SU-DHL-6 (cell line): ENCODE data around the gene MORC1.

Experiments used
- H2AFZ ChIP-seq: fragments of 200-600 bp; sonication (generic); 2 replicates; pipeline ENCODE4 v1.6.1; 2014; ENCODE audit warnings: low read depth, mild to moderate bottlenecking, moderate library complexity, mixed read lengths, antibody characterized with exemption, low read length; ENCODE audit not compliant: severe bottlenecking
- H3F3A ChIP-seq: fragments of 200-600 bp; shearing (Covaris generic); 2 replicates; pipeline ENCODE4 v1.6.0; 2016; ENCODE audit warnings: antibody characterized with exemption, mild to moderate bottlenecking; ENCODE audit not compliant: insufficient read depth
- H3K27ac ChIP-seq: fragments of 200-600 bp; sonication (generic); 2 replicates; pipeline ENCODE4 v1.5.1; 2016; ENCODE audit warnings: low read depth, mild to moderate bottlenecking, low read length, moderate library complexity, mixed read lengths
- H3K27me3 ChIP-seq: fragments of 200-600 bp; sonication (generic), shearing (Covaris generic); 2 replicates; pipeline ENCODE4 v1.6.0; 2014; ENCODE audit warnings: mild to moderate bottlenecking, low read length
- H3K36me3 ChIP-seq: fragments of 200-600 bp; sonication (generic); 2 replicates; pipeline ENCODE4 v1.6.1; 2014; ENCODE audit warnings: mild to moderate bottlenecking, low read length, mixed read lengths
- H3K4me2 ChIP-seq: fragments of 300-600, 200-600 bp; shearing (Covaris generic), sonication (generic); 2 replicates; pipeline ENCODE4 v1.6.0; 2014; ENCODE audit warnings: low read length, low read depth, mild to moderate bottlenecking; ENCODE audit not compliant: poor library complexity, severe bottlenecking
- H3K4me3 ChIP-seq: fragments of 200-600 bp; sonication (generic); 2 replicates; pipeline ENCODE4 v1.5.1; 2014; ENCODE audit warnings: antibody characterized with exemption, low read length, mild to moderate bottlenecking, mixed read lengths; ENCODE audit not compliant: insufficient read depth, poor library complexity, severe bottlenecking
- H3K79me2 ChIP-seq: fragments of 200-600 bp; sonication (generic); 2 replicates; pipeline ENCODE4 v1.6.1; 2014; ENCODE audit warnings: mild to moderate bottlenecking, low read length, moderate library complexity; ENCODE audit not compliant: insufficient read depth
- H3K9ac ChIP-seq: fragments of 200-600 bp; sonication (generic); 2 replicates; pipeline ENCODE4 v1.7.0; 2014; ENCODE audit warnings: mild to moderate bottlenecking, low read length
- H3K9me2 ChIP-seq: fragments of 200-600 bp; sonication (generic); replicated peaks from 2 replicates; pipeline ENCODE4 v1.6.1; 2014; ENCODE audit warnings: low read length; ENCODE audit not compliant: insufficient read depth
- H3K9me3 ChIP-seq: fragments of 200-600 bp; sonication (generic); 2 replicates; pipeline ENCODE4 v1.6.1; 2014; ENCODE audit warnings: low read length, mixed read lengths; ENCODE audit not compliant: insufficient read depth
- H4K20me1 ChIP-seq: fragments of 200-600 bp; sonication (generic); 2 replicates; pipeline ENCODE4 v1.6.1; 2014; ENCODE audit warnings: low read depth, mild to moderate bottlenecking, antibody characterized with exemption, low read length, moderate library complexity, mixed read lengths
- EZH2phosphoT487 ChIP-seq: fragments of 200-600 bp; sonication (generic), shearing (Covaris generic); conservative IDR thresholded peaks from 2 replicates; pipeline ENCODE4 v1.6.1; 2018; ENCODE audit warnings: mild to moderate bottlenecking, antibody characterized with exemption, low read length, moderate library complexity, mixed read lengths
- TF ChIP-seq, protein P1 (sequence below): fragments of 200-600 bp; sonication (generic); IDR thresholded peaks from one replicate; pipeline ENCODE4 v1.5.1; 2017; ENCODE audit warnings: antibody characterized with exemption, mild to moderate bottlenecking, low read length, moderate library complexity; ENCODE audit not compliant: insufficient read depth, poor library complexity, severe bottlenecking

MORC1 gene

GRCh38 chr3:109005443-109005842 lies 112.5 kb downstream of the MORC1 start:
- H3K9me3 ChIP-seq = no peaks in the 10 kb centered on the region
- H4K20me1 ChIP-seq = no peaks in the 10 kb centered on the region
- H2AFZ ChIP-seq = no peak overlapping the region
- H3K27ac ChIP-seq = no peak overlapping the region
- no peak for TF ChIP-seq EZH2phosphoT487
- TF ChIP-seq, protein P1, sequence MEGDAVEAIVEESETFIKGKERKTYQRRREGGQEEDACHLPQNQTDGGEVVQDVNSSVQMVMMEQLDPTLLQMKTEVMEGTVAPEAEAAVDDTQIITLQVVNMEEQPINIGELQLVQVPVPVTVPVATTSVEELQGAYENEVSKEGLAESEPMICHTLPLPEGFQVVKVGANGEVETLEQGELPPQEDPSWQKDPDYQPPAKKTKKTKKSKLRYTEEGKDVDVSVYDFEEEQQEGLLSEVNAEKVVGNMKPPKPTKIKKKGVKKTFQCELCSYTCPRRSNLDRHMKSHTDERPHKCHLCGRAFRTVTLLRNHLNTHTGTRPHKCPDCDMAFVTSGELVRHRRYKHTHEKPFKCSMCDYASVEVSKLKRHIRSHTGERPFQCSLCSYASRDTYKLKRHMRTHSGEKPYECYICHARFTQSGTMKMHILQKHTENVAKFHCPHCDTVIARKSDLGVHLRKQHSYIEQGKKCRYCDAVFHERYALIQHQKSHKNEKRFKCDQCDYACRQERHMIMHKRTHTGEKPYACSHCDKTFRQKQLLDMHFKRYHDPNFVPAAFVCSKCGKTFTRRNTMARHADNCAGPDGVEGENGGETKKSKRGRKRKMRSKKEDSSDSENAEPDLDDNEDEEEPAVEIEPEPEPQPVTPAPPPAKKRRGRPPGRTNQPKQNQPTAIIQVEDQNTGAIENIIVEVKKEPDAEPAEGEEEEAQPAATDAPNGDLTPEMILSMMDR = no peak
- no peaks in the 10 kb centered on the region for H3K36me3 ChIP-seq
- no peaks in the 10 kb centered on the region for H3K27me3 ChIP-seq
- H3F3A ChIP-seq = no peaks in the 10 kb centered on the region
- H3K9me2 ChIP-seq = no peaks in the 10 kb centered on the region
- no peaks in the 10 kb centered on the region for H3K79me2 ChIP-seq
- no peak overlapping the region for H3K4me2 ChIP-seq
- H3K9ac ChIP-seq = no peak overlapping the region
- no peak overlapping the region for H3K4me3 ChIP-seq

DNA sequence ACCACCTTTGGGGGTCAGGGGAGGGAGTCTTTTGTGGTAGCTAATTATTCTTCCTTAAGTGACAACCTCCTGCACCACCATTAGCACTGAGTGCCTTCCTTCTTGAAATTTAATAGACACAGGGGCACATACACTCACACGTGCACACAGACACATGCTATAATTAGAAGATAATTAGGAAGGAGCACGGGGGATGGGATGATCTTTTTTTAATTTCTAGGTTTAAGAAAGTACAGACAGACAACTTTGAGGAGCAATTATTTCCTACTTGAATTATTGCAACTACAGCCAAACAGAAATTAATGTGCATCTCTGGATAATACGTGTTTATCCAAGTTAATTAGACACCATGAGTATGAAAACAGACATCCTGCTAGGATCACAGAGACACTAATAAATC lies 119.5 kb downstream of the MORC1 start:
- Histone ChIP-seq H3K9me2 (no peaks in the 10 kb centered on the region), H2AFZ (no peak overlapping the region), H3K36me3 (no peaks in the 10 kb centered on the region), H3K4me2 (no peak overlapping the region), H3K27me3 (no peaks in the 10 kb centered on the region), H3K9ac (no peak overlapping the region), H3K9me3 (no peaks in the 10 kb centered on the region), H3F3A (no peaks in the 10 kb centered on the region), H4K20me1 (no peaks in the 10 kb centered on the region), H3K4me3 (no peak overlapping the region), H3K27ac (no peak overlapping the region), H3K79me2 (no peaks in the 10 kb centered on the region)
- TF ChIP-seq, protein P1 = no peak
- TF ChIP-seq EZH2phosphoT487 = no peak

GRCh38 chr3:108985844-108986243 lies 132.1 kb downstream of the MORC1 start:
- no peak overlapping the region for H3K27ac ChIP-seq
- no peaks in the 10 kb centered on the region for H3K9me2 ChIP-seq
- no peak overlapping the region for H3K4me3 ChIP-seq
- no peak overlapping the region for H3K9ac ChIP-seq
- no peak overlapping the region for H3K4me2 ChIP-seq
- TF ChIP-seq, protein P1 = no peak
- no peak for TF ChIP-seq EZH2phosphoT487
- H3F3A ChIP-seq = no peaks in the 10 kb centered on the region
- no peaks in the 10 kb centered on the region for H3K36me3 ChIP-seq
- no peaks in the 10 kb centered on the region for H3K9me3 ChIP-seq
- no peaks in the 10 kb centered on the region for H3K27me3 ChIP-seq
- no peaks in the 10 kb centered on the region for H3K79me2 ChIP-seq
- H2AFZ ChIP-seq = no peak overlapping the region
- no peaks in the 10 kb centered on the region for H4K20me1 ChIP-seq
